ENCODE measurements around the gene HOXD3. TPM values are rescaled to one million over a fixed set of nuclear protein-coding genes. Genes with fewer than 3 reads are reported as not detected.

Gene HOXD3
- total RNA-seq, 1 experiment from 2014 or later: not detected

DNA sequence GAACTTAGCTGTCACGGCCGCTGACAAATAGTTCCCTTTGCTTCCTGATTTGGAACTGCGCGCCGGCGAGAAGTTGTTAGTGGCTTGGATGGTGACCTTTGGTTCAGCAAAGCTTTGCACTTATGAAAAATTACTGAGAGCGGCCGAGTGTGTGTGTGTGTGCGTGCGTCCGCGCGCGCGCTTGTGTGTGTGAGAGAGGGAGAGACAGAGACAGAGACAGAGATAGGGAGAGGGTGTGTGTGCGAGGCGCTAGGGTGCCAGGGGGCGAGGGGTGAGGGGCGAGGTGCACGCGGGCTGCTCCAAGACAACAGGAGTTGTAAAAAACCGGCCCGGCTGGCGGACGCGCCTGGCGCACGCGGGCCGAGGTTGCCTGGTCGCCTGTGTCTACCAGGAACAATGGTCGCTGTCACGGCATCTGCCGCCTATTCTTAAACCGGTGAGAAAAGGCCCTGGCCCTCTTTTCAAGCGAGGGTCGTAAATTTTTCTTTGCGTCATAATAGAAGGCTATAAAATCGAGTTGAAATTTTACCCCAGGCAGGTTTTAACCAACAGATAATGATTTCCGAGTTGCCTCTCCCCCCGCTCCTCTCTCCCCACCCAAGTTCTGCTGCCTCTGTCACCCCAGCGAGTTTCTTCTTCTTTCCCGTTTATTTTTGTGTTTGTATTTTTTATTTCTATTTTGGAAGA lies 535 bp downstream of the HOXD3 start:
- H3K27me3 Mint-ChIP-seq (ENCODE audit: low read depth): peaks cover 100% of the 10 kb centered on the region
- Histone ChIP-seq H3K56ac (ENCODE audit: insufficient read length, low read depth, low read length) (no peak overlapping the region), H3K18ac (ENCODE audit: insufficient read length, low read depth, low read length) (no peak overlapping the region), H2BK120ac (ENCODE audit: low read depth, low read length, poor library complexity, severe bottlenecking) (no peak overlapping the region), H2BK15ac (ENCODE audit: low read depth, low read length) (no peak overlapping the region), H3K14ac (ENCODE audit: insufficient read depth, low read length) (no peak overlapping the region), H3K4ac (ENCODE audit: low read depth, low read length) (no peak overlapping the region), H4K5ac (ENCODE audit: insufficient read length, low read depth, low read length) (no peak overlapping the region), H4K91ac (ENCODE audit: insufficient read length, low read depth, low read length) (no peak overlapping the region), H3K23ac (ENCODE audit: insufficient read length, low read depth, low read length) (no peak overlapping the region), H3K27me3 (ENCODE audit: insufficient read depth, low read length) (peaks cover 100% of the 10 kb centered on the region), H3K79me2 (ENCODE audit: insufficient read depth, low read length) (no peaks in the 10 kb centered on the region), H3K4me1 (ENCODE audit: insufficient read depth, low read length) (no peaks in the 10 kb centered on the region; the same call in 1 of the 2 replicates), H2AK5ac (ENCODE audit: insufficient read length, low read length) (no peak overlapping the region), H2BK12ac (ENCODE audit: insufficient read length, low read depth, low read length) (no peak overlapping the region), H4K20me1 (ENCODE audit: control insufficient read depth, insufficient read depth, insufficient read length) (peaks cover 2% of the 10 kb centered on the region), H3K23me2 (ENCODE audit: insufficient read length, low read depth, low read length, poor library complexity, severe bottlenecking) (no peaks in the 10 kb centered on the region), H3K9me3 (ENCODE audit: control insufficient read depth, low read depth, low read length) (no peaks in the 10 kb centered on the region), H2BK20ac (ENCODE audit: low read depth, low read length, poor library complexity, severe bottlenecking) (no peak overlapping the region), H3T11ph (ENCODE audit: low read length) (no peak overlapping the region), H3K79me1 (ENCODE audit: insufficient read depth, low read depth, low read length, poor library complexity, severe bottlenecking) (no peaks in the 10 kb centered on the region), H4K8ac (replicated peaks; ENCODE audit: insufficient read length, low read depth, low read length) (no peak overlapping the region), H3K27ac (ENCODE audit: insufficient read length, low read depth, low read length) (no peak overlapping the region), H2BK5ac (ENCODE audit: insufficient read length, low read length) (no peak overlapping the region), H3K4me2 (ENCODE audit: insufficient read depth, insufficient read length, low read length) (no peak overlapping the region), H3K9ac (ENCODE audit: extremely low read depth, insufficient read length, low read length) (no peak overlapping the region), H2AFZ (ENCODE audit: low read length) (no peak overlapping the region)
- peaks cover 0 to 5% of the 10 kb centered on the region in 2 experiments; a peak in 3 of 5 replicates for H3K9me3 Mint-ChIP-seq
- H3K4me1 Mint-ChIP-seq: peaks cover 6 to 24% of the 10 kb centered on the region in 2 experiments; a peak in 3 of 4 replicates
- peak overlapping the region in 1 of 2 experiments; percentile 8; a peak in 2 of 5 replicates for H3K4me3 Mint-ChIP-seq
- WGBS (ENCODE audit: extremely low coverage, insufficient read length, low lambda C conversion rate): no CpG with 5 or more reads among the region's 43 CpGs
- peak; percentile 62 for DNase-seq
- TF ChIP-seq, protein P1, sequence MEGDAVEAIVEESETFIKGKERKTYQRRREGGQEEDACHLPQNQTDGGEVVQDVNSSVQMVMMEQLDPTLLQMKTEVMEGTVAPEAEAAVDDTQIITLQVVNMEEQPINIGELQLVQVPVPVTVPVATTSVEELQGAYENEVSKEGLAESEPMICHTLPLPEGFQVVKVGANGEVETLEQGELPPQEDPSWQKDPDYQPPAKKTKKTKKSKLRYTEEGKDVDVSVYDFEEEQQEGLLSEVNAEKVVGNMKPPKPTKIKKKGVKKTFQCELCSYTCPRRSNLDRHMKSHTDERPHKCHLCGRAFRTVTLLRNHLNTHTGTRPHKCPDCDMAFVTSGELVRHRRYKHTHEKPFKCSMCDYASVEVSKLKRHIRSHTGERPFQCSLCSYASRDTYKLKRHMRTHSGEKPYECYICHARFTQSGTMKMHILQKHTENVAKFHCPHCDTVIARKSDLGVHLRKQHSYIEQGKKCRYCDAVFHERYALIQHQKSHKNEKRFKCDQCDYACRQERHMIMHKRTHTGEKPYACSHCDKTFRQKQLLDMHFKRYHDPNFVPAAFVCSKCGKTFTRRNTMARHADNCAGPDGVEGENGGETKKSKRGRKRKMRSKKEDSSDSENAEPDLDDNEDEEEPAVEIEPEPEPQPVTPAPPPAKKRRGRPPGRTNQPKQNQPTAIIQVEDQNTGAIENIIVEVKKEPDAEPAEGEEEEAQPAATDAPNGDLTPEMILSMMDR (conservative IDR thresholded peaks at IDR 0.05): no peak
- no peak overlapping the region for H3K27ac Mint-ChIP-seq
- H3K36me3 Mint-ChIP-seq (ENCODE audit: insufficient read depth in 1 of 3, low read depth in 3 of 3): no peaks in the 10 kb centered on the region; a peak in 1 of 7 replicates

Data from H9 (cell line).